Colonic mucosa (tissue), 4 donors: ENCODE data around the gene QRFP. TPM values are rescaled to one million over a fixed set of nuclear protein-coding genes. Genes with fewer than 3 reads are reported as not detected.

Experiments used
- DNase-seq: peaks from one replicate; pipeline ENCODE4 v3.0.0-alpha.2; 2020
- H3K27ac ChIP-seq: fragments of 200-600 bp; one replicate; pipeline ENCODE4 v1.8.0; 2021
- H3K27me3 ChIP-seq: fragments of 200-600 bp; one replicate; pipeline ENCODE4 v1.8.0; 2021
- H3K36me3 ChIP-seq: fragments of 200-600 bp; one replicate; pipeline ENCODE4 v1.8.0; 2021
- H3K4me1 ChIP-seq: fragments of 200-600 bp; one replicate; pipeline ENCODE4 v1.8.0; 2021; ENCODE audit warnings: mild to moderate bottlenecking
- H3K4me3 ChIP-seq: fragments of 200-600 bp; one replicate; pipeline ENCODE4 v1.8.0; 2021
- H3K9ac ChIP-seq, 2 donors: one replicate each; pipeline ENCODE4 v1.7.0; 2013; ENCODE audit warnings: control low read depth in 2 of 2, low read depth in 2 of 2, low read length in 2 of 2
- H3K9me3 ChIP-seq: fragments of 200-600 bp; one replicate; pipeline ENCODE4 v1.8.0; 2021
- CTCF ChIP-seq: fragments of 200-600 bp; IDR thresholded peaks from one replicate; pipeline ENCODE4 v1.8.0; 2022; ENCODE audit warnings: antibody characterized with exemption, mild to moderate bottlenecking
- intact Hi-C: fragments of 100-400 bp; cut with DNase I; formaldehyde crosslinking; loops from one replicate; pipeline ENCODE4 v1.14.1; 2022
- total RNA-seq, 2 donors: library from RNA; stranded (reverse); fragmentation: NEBNext Ultra II Directional in 1 of 2; extraction: Animal tissue kit (Norgen Biotek cat#: 25700) in 1 of 2; gene quantifications; one replicate each; pipeline ENCODE4 v1.2.1, GENCODE V29; 2021
- donor health status: healthy.
- donor health status: DM: no; HTN: no; CAD: no.
- donor health status: DM: no; HTN: no; CAD: no.

The QRFP gene
- total RNA-seq, 2 donors from 2014 or later = 0.77 TPM; not detected in 1

GRCh38 chr9:130890124-130890523 is 6.5 kb downstream of the QRFP start:
- H3K9ac ChIP-seq = no peak overlapping the region
- H3K9me3 ChIP-seq = no peaks in the 10 kb centered on the region
- TF ChIP-seq CTCF = no peak
- no peaks in the 10 kb centered on the region for H3K4me1 ChIP-seq
- H3K36me3 ChIP-seq = peaks cover 13% of the 10 kb centered on the region
- DNase-seq = no peak
- no peak overlapping the region for H3K27ac ChIP-seq
- intact Hi-C loops = loop anchor here (5.0 to 10.0 kb wide), 2 partner anchors 52 to 105 kb away; no protein-coding TSS in a partner anchor
- no peak overlapping the region for H3K4me3 ChIP-seq
- no peaks in the 10 kb centered on the region for H3K27me3 ChIP-seq

GRCh38 chr9:130888146-130888885 is 8.3 kb downstream of the QRFP start:
- DNase-seq = no peak
- no peak overlapping the region for H3K27ac ChIP-seq
- no peaks in the 10 kb centered on the region for H3K4me1 ChIP-seq
- no peak overlapping the region for H3K4me3 ChIP-seq
- H3K9ac ChIP-seq = no peak overlapping the region
- TF ChIP-seq CTCF = no peak
- peaks cover 29% of the 10 kb centered on the region for H3K36me3 ChIP-seq
- H3K9me3 ChIP-seq = no peaks in the 10 kb centered on the region
- intact Hi-C loops = no loop called here
- no peaks in the 10 kb centered on the region for H3K27me3 ChIP-seq

- H3K36me3 ChIP-seq = peaks cover 29% of the 10 kb centered on the region
- DNase-seq = no peak
- no peak overlapping the region for H3K9ac ChIP-seq
- no peaks in the 10 kb centered on the region for H3K27me3 ChIP-seq
- no peak overlapping the region for H3K4me3 ChIP-seq
- no peak overlapping the region for H3K27ac ChIP-seq
- no peaks in the 10 kb centered on the region for H3K9me3 ChIP-seq
- no peaks in the 10 kb centered on the region for H3K4me1 ChIP-seq
- intact Hi-C loops = no loop called here
- TF ChIP-seq CTCF = no peak
Measured at GRCh38 chr9:130887494-130888144, 9.0 kb downstream of the QRFP start.

GRCh38 chr9:130886981-130887380 is 9.6 kb downstream of the QRFP start:
- no peak for DNase-seq
- no peaks in the 10 kb centered on the region for H3K27me3 ChIP-seq
- no peak overlapping the region for H3K4me3 ChIP-seq
- H3K9ac ChIP-seq = no peak overlapping the region
- TF ChIP-seq CTCF = no peak
- no peak overlapping the region for H3K27ac ChIP-seq
- H3K36me3 ChIP-seq = peaks cover 32% of the 10 kb centered on the region
- no peaks in the 10 kb centered on the region for H3K4me1 ChIP-seq
- intact Hi-C loops = no loop called here
- H3K9me3 ChIP-seq = no peaks in the 10 kb centered on the region

GRCh38 chr9:130885484-130886375 is 10.9 kb downstream of the QRFP start:
- intact Hi-C loops = no loop called here
- peaks cover 42% of the 10 kb centered on the region for H3K36me3 ChIP-seq
- no peaks in the 10 kb centered on the region for H3K27me3 ChIP-seq
- no peak overlapping the region for H3K4me3 ChIP-seq
- H3K27ac ChIP-seq = no peak overlapping the region
- TF ChIP-seq CTCF = no peak
- H3K9ac ChIP-seq = no peak overlapping the region
- no peaks in the 10 kb centered on the region for H3K9me3 ChIP-seq
- DNase-seq = no peak
- H3K4me1 ChIP-seq = no peaks in the 10 kb centered on the region
